Measurements from ENCODE around the gene GALNTL6.
A peak's percentile ranks its signal among the peaks of the same experiment; 100 is the strongest.

GALNTL6 gene

DNA sequence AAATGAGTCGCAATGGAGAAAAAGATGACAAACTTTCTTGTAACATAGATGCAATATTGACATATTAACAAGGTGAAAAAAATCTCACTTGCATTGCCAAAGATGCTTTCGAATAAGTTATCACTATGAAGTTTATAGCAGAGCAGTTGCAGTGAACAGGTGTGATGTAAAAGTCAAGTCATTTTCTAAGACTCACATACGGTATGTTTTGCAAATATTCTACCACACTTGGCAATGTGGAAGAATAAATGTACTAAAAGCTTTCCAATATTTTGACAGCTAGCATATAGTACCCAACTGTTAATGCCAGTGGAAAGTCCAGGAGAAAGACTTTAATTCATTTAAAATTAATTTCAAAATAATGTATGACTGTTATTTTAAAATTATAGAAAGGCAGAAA lies 76.5 kb downstream of the GALNTL6 start:
- DNase-seq, result no peak

DNA sequence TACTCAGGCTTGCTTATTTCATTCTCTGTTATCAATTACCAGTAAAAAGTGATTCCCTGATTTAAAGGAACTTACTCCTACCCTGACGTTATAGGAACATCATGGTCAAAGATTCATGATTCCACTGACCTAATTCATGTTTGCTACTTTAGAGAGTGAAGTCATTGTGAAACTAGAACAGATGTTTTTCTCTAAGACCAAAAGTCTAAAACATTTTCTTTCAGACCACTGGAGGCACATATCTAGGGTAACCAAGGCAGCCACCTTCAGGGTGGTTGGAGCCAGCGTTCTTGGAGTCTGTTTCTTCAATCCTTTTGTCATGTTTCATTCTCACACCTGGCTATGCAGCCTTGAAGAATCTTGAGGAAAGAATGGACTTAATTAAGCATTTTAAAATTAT lies 77.8 kb downstream of the GALNTL6 start:
- no peak for DNase-seq

DNA sequence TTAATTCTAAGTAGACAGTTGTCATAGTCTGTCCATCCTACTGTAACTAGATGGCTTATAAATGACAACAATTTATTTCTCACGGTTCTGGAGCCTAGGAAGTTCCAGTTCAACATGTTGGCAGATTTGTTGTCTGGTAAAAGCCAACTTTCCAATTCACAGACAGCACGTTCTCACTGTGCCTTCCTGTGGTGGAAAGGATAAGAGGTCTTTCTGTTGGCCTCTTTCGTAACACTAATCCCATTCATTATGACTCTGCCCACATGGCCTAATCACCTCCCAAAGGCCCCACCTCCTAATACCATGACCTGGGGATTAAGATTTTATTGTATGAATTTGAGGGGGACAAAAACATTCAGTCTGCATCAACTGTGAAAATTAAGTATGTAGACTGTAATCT lies 83.2 kb downstream of the GALNTL6 start:
- no peak for DNase-seq

DNA sequence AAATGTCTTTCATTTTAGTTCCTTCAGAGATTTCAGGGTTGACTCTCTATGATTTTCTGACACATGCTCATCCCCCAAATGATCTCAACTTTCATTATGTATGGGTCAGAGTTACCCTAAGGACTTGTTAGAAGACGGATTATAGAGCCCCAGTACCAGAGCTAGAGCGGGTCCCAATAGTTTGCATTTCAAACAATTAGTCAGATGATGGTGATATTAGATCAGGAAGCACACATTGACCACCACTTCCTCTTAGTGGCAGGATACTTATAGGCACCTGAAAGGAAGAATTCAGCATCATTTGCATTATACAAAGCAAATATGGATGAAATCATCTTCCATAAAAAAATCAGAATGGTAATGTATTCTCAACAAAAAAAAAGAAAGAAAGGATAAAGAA lies 106.1 kb downstream of the GALNTL6 start:
- no peak for DNase-seq

DNA sequence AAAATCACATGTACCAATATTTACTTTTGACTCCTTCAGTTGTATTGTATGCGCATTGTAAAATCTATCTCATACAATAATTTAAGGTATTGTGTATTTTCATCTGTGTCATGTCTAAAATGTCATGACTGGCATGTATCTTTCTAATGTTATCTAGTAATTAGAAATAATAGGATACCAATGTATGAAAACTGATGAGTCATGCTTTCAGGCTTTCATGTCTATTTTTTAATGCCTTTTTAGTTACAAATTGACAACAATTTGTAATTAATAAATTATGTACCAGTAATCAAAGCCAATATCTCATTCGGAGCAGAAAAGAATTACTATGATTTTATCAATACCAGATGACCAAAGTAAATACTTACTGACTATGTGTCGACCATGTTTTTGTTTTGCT lies 107.7 kb downstream of the GALNTL6 start:
- DNase-seq, result no peak

DNA sequence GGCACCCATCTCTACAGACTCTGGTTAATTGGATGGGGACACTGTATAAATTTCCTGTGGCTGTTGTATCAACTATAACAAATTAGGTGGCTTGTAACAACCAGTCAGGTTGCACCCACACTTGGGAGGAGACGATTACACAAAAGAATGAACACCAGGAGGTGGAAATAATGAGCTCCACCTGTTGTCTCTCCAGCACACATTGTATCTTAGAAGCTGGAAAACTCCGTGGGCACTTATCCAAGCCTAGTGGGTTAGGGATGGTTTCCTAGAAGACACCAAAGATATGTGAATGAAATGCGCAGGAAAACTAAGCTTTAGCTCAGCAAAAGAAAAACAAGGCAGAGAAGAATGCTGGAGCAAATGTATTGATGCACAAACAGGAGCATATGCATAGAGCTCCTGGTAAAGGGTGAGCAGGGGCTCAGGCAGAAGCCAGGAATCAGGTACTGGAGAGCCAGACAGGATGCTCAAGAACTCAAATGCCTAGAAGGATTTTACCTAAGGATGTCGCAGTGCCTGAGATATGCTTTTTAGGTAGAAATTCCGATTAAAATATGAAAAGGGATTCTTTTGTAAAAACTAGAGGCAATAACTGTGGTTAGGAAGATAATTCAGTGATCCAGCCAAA lies 111.7 kb downstream of the GALNTL6 start:
- no peak for DNase-seq

DNA sequence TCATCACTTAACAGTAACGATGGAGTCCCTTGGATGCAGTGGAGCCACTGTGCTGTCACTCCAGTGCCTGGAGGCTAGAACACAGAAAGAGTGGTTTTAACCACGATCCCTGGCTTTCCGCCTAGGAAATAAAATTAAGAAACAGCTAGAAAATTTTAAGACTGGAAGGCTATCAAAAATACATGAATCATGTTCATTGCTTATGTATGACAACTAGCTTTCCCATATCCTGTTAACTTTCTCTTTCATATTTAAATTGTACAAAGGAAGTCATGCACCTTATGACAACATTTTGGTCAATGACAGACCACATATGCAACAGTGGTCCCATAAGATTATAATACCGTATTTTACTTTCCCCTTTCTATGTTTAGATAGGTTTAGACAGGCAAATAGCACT lies 115.1 kb downstream of the GALNTL6 start:
- no peak for DNase-seq

DNA sequence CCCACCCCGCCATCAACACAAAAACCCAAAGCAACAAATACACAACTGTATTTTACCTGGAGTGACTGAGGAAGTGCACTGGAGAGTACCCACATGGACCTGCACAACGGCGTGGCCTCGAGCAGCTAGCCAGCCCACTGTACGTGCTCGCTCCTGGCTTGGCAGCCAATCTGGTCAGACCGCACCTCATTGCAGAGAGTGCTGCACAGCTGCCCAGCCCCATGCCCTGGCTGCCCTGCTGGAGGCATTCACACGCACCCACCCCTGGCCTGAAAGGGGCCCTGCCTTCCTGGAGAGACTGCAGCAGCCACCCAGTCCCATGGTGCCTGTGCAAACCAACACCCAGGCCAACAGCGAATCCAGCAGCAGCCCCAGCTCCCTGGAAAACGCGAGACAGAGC lies 116.3 kb downstream of the GALNTL6 start:
- DNase-seq, result no peak

DNA sequence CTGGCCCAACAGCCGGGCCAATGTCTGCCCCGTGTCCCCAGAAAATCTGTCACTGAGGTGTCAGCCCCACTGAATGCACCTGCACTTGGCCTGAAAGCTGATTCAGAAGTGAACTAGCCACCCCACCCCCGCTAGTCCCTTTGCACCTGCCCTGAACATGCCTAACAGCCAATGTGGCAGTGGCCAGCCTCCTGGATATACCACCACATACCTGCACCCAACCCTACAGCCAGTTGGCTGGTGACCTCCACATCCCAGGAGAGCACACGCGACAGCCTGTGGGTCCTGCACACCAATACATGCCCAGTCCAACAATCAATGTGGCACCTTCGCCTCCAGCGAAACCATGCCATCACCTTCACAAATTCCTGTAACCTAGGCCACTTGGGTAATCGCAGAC lies 116.7 kb downstream of the GALNTL6 start:
- DNase-seq, result no peak

DNA sequence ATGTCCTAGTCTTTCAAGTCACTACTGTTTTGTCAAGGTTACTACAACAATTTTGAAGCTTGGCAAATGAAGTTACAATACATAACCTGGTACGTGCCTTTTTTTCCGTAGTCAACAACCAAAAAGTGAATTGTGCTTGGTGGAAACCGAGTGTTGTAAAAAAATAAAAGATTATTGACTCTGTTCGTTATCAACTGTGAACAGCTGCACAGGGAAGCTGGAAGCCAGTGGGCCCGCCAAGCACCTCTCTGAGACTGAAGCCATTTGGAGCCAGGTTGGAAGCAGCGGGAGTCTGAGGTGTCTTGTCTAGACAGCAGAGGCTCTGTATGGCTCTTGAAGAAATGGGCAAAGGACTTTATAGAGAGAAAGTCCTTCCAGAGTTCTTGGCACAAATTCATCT lies 119.0 kb downstream of the GALNTL6 start:
- DNase-seq, result no peak

DNA sequence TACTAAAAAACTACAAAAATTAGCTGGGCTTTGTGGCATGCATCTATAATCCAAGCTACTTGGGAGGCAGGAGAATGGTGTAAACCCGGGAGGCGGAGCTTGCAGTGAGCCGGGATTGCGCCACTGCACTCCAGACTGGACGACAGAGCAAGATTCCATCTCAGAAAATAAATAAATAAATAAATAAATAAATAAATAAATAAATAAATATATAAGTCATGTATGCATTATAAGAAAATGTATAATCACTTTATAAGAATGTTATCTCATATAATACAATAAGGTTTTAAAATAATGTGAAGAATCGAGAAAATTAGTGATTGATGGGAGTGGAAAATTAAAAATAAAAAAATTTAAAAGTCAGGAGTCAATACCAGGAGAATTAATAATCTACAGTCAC lies 127.5 kb downstream of the GALNTL6 start:
- no peak for DNase-seq

DNA sequence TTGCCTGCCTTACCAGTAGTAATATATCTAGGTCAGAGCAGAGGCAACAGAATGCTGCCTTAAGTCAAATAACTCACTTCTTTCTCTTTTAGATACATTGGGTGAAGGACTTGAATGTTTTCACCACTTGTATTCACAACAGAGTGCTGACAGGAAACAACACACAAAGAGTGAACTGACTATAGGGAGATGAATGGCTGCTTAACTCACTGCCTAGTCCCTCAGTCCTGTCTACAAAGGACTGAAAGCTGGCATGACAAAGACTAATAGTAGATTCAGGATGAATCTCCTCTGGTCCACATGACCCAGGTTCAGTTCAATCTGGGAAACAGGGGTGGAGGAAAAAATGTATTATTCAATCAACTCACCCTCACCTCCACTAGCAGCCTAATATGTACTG lies 134.2 kb downstream of the GALNTL6 start:
- no peak for DNase-seq

DNA sequence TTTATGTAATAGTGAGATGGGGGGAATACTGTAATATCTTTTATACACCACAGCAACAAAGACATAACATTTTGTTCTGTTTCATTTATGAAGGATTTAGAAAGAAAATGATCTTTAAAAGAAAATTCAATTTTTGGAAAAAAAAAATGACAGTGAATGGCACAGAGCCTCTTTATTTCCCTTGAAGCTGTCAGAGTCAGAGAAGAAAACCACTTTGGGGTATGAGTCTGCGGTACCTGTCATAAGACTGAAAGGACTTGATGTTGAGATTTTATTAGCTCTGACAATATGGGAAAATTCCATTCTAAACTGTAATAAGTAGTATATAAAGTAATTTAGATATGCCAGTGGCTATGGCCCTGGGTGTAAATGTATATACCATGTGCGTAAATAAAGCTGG lies 134.8 kb downstream of the GALNTL6 start:
- no peak for DNase-seq

DNA sequence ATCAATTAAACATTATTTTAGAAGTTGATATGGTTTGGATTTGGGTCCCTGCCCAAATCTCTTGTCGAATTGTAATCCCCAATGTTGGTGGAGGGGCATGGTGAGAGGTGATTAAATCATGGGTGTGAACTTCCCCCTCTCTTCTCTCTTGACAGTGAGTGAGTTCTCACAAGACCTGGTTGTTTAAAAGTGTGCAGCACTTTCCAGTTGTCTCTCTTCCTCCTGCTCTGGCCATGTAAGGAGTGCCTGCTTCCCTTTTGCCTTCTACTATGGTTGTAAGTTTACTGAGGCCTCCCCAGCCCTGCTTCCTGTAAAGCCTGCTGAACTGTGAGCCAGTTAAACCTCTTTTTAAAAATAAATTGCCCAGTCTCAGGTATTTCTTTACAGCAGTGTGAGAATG lies 141.4 kb downstream of the GALNTL6 start:
- no peak for DNase-seq

DNA sequence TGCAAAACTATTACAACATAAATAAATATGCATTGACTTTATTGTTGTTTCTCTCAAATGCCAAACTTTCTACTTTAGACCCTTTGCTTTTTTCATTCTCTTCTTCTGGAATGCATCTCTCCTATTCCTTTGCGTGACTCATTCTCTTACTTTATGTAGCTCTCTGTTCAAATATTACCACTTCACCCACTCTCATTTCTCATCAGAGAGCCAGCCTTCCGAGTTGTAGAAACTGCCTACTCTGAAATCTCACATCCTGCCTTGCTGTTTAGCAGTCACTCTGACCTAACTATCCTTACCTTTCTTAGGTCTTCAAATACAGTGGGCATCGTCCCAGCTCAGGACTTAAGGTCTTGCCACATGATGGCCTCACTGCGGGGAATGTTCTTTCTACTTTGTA lies 143.5 kb downstream of the GALNTL6 start:
- DNase-seq, result no peak

DNA sequence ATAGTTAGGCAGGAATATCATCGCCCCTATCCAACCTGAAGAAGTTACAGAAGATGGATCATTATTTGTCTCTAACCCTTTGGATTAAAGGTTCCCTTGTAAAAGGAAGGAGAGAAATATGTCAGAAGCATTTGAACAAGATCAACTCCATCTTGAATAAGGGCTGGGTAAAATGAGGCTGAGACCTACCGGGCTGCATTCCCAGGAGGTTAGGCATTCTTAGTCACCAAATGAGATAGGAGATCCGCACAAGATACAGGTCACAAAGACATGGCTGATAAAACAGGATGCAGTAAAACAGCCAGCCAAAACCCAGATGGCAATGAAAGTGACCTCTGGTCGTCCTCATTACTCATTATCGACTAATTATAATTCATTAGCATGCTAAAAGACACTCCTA lies 148.9 kb downstream of the GALNTL6 start:
- DNase-seq, result no peak

DNA sequence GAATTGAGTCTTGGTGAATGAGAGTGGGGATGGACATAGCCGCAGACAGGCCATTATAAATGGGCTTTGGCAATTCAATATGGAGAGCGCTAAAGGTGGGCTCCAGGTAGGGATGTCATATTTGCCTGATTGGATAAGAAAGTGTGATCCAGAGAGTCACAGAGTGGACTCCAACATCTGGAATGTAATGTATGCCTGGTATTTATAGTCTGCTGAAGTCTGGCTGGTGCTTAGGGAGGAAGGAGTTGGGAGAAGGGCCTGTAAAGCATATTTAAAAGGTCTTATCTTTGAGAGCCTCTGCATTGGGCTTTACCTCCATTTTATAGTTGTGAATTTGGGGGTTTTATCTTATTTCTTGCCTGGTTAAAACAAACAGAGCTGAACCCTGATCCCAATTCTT lies 153.2 kb downstream of the GALNTL6 start:
- no peak for DNase-seq

DNA sequence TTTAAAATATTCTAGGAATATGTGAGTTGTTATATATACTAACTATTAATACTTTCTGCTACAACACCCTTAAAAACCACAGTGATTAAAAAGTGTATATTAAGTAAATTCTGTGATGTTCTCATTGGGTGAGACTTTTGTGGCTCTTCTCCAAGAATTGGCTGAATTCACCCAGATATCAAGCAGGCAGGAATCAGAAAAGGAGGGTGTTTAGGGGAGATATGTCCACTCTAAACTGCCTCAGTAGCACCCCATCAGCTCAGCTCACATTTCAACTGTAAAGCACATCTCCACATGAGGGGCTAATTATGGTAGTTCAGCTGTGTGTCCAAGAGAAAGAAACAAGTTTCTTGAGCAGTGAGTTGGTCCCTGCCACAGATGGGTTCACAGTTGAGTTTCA lies 165.0 kb downstream of the GALNTL6 start:
- no peak for DNase-seq

DNA sequence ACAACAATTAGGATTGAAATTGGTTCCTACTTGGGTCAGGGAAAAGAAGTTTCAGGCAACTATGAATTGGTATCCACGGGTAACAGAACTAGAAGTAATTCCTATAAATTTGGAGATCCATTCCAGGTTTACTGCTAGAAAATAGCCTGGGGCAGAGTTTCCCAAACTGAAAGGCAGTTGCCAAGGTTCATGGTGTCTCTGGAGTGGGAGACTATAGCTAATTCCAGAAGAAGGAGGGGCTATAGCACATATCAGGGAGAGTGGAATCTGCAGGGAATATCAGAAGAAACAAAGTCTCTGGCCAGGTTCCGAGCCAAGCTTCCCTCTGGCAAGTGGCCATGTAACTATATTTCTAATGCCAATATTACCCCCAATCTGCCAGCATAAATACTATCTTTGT lies 166.3 kb downstream of the GALNTL6 start:
- no peak for DNase-seq

DNA sequence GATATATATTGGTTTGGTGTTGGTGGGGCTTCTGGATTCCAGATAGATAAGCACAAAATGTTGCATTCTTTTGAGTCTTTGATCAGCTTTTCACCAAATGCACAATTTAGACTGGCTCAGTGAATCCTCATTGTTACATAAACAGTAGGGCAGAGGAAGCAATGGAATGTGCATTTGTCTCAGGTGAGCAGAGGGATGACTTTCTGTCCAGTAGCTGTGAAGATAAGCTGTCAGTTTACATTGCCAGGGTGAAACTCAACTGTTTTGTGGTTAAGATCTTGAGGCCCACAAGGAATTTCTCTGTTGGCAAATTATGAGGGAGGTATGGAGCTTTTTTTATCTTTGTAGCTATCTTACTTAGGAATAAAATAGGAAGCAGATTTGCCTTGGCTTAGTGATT lies 168.0 kb downstream of the GALNTL6 start:
- no peak for DNase-seq

DNA sequence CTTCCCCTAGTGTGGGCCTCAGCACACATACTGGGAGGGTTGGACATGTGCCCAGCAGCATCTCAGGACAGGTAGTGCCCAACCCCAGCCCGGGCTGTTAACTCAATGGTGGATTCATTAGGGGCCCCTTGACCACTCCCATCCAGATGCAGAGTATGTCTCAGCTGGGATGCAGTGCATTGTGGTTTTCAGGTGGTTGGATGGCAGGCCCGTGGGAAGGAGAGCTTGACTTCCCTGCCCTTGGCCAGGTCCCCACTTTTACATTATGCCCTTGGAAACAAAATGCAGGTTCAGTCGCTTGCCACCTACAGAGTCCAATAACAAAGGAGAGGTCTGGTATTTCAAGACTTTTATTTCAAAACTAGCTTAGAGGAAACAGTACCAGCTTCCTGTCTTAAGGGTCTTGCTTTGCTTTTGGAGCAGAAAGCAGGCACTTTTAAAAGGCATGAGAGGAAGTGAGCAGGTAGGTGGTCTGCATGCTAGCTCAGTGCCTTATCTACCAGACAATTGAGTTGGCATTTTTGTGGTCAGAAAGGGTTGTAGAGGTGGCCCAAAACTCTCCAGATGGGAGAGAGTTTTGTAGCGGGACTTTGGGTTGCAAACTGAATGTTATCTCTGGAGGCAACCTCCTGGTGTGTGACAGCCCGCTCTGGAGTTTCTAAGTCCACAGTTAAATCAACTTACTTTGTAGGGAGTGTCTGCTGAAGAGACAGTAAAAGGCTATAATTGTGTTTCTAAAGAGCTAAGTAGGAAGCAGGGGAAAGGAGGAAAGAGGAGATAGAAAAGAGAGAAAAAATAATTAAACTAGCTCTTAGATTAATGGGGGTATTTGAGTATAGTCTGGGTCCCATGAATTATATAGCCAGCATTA lies 171.0 kb downstream of the GALNTL6 start:
- no peak for DNase-seq

DNA sequence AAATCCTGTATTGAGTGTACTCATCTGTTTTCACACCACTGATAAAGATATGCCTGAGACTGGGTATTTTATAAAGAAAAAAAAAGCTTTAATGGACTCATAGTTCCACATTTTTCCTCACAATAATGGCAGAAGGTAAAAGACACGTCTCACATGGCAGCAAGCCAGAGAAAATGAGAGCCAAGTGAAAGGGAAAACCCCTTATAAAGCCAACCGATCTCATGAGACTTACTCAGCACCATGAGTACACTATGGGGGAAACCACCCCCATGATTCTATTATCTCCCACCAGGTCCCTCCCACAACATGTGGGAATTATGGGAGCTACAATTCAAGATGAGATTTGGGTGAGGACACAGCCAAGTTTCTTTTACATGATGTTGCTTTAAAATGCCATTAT lies 171.9 kb downstream of the GALNTL6 start:
- no peak for DNase-seq

DNA sequence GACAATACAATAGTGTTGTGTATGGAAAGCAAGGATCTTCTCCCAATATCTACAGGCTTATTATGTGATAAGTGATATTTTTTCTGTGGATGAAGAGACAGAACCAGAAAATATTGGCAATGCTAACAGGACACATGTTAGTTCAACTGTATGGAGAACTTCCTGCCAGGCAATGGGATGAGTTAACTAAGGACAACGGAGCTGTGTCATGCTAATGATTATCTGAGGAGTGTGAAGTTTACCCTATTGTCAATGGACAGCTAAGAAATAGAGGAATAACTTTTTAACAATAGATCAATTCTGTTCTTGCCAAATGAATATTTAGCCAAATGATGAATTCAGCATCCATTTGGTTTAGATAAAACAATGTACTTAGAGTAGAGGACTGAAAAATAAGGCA lies 180.0 kb downstream of the GALNTL6 start:
- no peak for DNase-seq

DNA sequence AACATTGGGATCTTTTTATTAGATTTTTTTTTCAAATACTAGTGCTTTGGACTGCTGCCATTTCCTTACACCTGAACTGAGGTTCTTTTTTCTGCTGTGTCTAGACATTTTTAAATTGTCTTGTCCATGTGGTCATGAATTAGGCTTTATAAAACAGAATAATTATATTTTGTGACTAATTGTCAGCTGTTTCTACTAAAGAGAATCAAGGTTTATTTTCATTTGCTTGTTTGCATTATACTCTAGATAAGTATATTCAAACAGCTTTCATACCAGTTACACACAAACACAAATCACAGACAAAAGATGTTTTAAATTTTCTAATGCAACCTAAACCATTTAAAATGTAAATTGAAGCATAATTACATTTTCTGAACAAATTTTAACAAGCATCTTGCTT lies 194.7 kb downstream of the GALNTL6 start:
- peak; percentile 63 for DNase-seq
